DND-41 (cell line): Measurements from ENCODE around the gene ABCG1.

Experiments
- ATAC-seq: fragments of 200-7000 bp; cut with Tn5 transposase; 3 replicates; pipeline ENCODE4 v1.9.1; 2021; ENCODE audit warnings: low read depth; ENCODE audit not compliant: insufficient read depth
- DNase-seq: peaks from one replicate; pipeline ENCODE4 v3.0.0-alpha.2; 2020
- H2AFZ ChIP-seq: 2 replicates; pipeline ENCODE4 v1.6.0; 2012; ENCODE audit warnings: low read depth, low read length
- H3K27ac ChIP-seq: 2 replicates; pipeline ENCODE4 v1.5.1; 2012; ENCODE audit warnings: low read length, inconsistent platforms
- H3K27me3 ChIP-seq: fragments of 200-600 bp; sonication (generic); 2 replicates; pipeline ENCODE4 v1.6.0; 2012; ENCODE audit warnings: low read length, mild to moderate bottlenecking, inconsistent platforms; ENCODE audit not compliant: insufficient read depth, poor library complexity
- H3K36me3 ChIP-seq: 2 replicates; pipeline ENCODE4 v1.5.1; 2012; ENCODE audit warnings: low read length, inconsistent platforms; ENCODE audit not compliant: insufficient read depth
- H3K4me1 ChIP-seq: 2 replicates; pipeline ENCODE4 v1.5.1; 2012; ENCODE audit warnings: mild to moderate bottlenecking, low read length; ENCODE audit not compliant: insufficient read depth
- H3K4me2 ChIP-seq: 2 replicates; pipeline ENCODE4 v1.6.0; 2012; ENCODE audit warnings: mild to moderate bottlenecking, moderate library complexity, low read length, inconsistent platforms; ENCODE audit not compliant: insufficient read depth
- H3K4me3 ChIP-seq, 2 experiments: fragments of 200-600 bp in 1 of 2; shearing (Covaris generic) in 1 of 2; 2 replicates each; pipeline ENCODE4 v1.5.1; 2012 to 2016; ENCODE audit warnings: inconsistent platforms in 2 of 2, low read length in 2 of 2, mild to moderate bottlenecking in 2 of 2, low read depth in 1 of 2, moderate library complexity in 1 of 2
- H3K79me2 ChIP-seq: 2 replicates; pipeline ENCODE4 v1.6.0; 2012; ENCODE audit warnings: low read length, inconsistent platforms; ENCODE audit not compliant: insufficient read depth
- H3K9ac ChIP-seq: 2 replicates; pipeline ENCODE4 v1.6.0; 2012; ENCODE audit warnings: low read depth, mild to moderate bottlenecking, inconsistent platforms, low read length, moderate library complexity
- H3K9me3 ChIP-seq: 2 replicates; pipeline ENCODE4 v1.5.1; 2012; ENCODE audit warnings: low read length, moderate library complexity, mild to moderate bottlenecking, inconsistent platforms; ENCODE audit not compliant: insufficient read depth, severe bottlenecking
- H4K20me1 ChIP-seq: 2 replicates; pipeline ENCODE4 v1.6.0; 2012; ENCODE audit warnings: low read length; ENCODE audit not compliant: insufficient read depth
- CTCF ChIP-seq: IDR thresholded peaks from 2 replicates; pipeline ENCODE4 v1.5.1; 2012; ENCODE audit warnings: borderline replicate concordance, low read length, moderate library complexity, mild to moderate bottlenecking; ENCODE audit not compliant: poor library complexity, severe bottlenecking; ENCODE audit errors: extremely low read depth
- EZH2 ChIP-seq: IDR thresholded peaks from 3 replicates; pipeline ENCODE4 v1.6.1; 2012; ENCODE audit warnings: borderline replicate concordance, low read depth, mild to moderate bottlenecking, moderate library complexity, low read length, inconsistent platforms; ENCODE audit not compliant: severe bottlenecking

ABCG1 gene

GRCh38 chr21:42203321-42203720, 15.6 kb upstream of the ABCG1 start:
- no peak overlapping the region for H3K4me2 ChIP-seq
- TF ChIP-seq EZH2, result no peak
- no peak for TF ChIP-seq CTCF
- H3K27me3 ChIP-seq, result no peaks in the 10 kb centered on the region
- H3K9me3 ChIP-seq, result no peaks in the 10 kb centered on the region
- no peak overlapping the region for H3K9ac ChIP-seq
- H3K4me1 ChIP-seq, result peaks cover 16% of the 10 kb centered on the region
- H3K36me3 ChIP-seq, result no peaks in the 10 kb centered on the region
- DNase-seq, result no peak
- H3K79me2 ChIP-seq, result no peaks in the 10 kb centered on the region
- H3K27ac ChIP-seq, result no peak overlapping the region
- H2AFZ ChIP-seq, result no peak overlapping the region
- ATAC-seq, result no peak
- no peaks in the 10 kb centered on the region for H4K20me1 ChIP-seq
- no peak overlapping the region for H3K4me3 ChIP-seq

GRCh38 chr21:42203936-42204335, 15.0 kb upstream of the ABCG1 start:
- no peak for TF ChIP-seq CTCF
- no peak for TF ChIP-seq EZH2
- Histone ChIP-seq H3K4me3 (no peak overlapping the region), H3K79me2 (no peaks in the 10 kb centered on the region), H3K4me2 (no peak overlapping the region), H3K27me3 (no peaks in the 10 kb centered on the region), H2AFZ (no peak overlapping the region), H3K36me3 (no peaks in the 10 kb centered on the region), H3K9me3 (no peaks in the 10 kb centered on the region), H3K27ac (no peak overlapping the region), H3K4me1 (peaks cover 13% of the 10 kb centered on the region), H4K20me1 (no peaks in the 10 kb centered on the region), H3K9ac (no peak overlapping the region)
- DNase-seq (no peak), ATAC-seq (no peak)

GRCh38 chr21:42207426-42207825, 11.5 kb upstream of the ABCG1 start:
- H4K20me1 ChIP-seq, result no peaks in the 10 kb centered on the region
- no peaks in the 10 kb centered on the region for H3K9me3 ChIP-seq
- no peak for TF ChIP-seq CTCF
- no peak for TF ChIP-seq EZH2
- H3K4me1 ChIP-seq, result no peaks in the 10 kb centered on the region
- DNase-seq (no peak), ATAC-seq (no peak)
- no peak overlapping the region for H3K9ac ChIP-seq
- no peaks in the 10 kb centered on the region for H3K27me3 ChIP-seq
- no peak overlapping the region for H2AFZ ChIP-seq
- no peak overlapping the region for H3K4me2 ChIP-seq
- no peaks in the 10 kb centered on the region for H3K79me2 ChIP-seq
- no peaks in the 10 kb centered on the region for H3K36me3 ChIP-seq
- H3K27ac ChIP-seq, result no peak overlapping the region
- no peak overlapping the region for H3K4me3 ChIP-seq

- no peak overlapping the region for H3K27ac ChIP-seq
- H3K4me1 ChIP-seq, result no peaks in the 10 kb centered on the region
- H3K4me3 ChIP-seq, result no peak overlapping the region
- no peak overlapping the region for H3K4me2 ChIP-seq
- no peaks in the 10 kb centered on the region for H3K79me2 ChIP-seq
- H4K20me1 ChIP-seq, result no peaks in the 10 kb centered on the region
- TF ChIP-seq CTCF (no peak), EZH2 (no peak)
- no peaks in the 10 kb centered on the region for H3K9me3 ChIP-seq
- DNase-seq (no peak), ATAC-seq (no peak)
- no peaks in the 10 kb centered on the region for H3K27me3 ChIP-seq
- H3K9ac ChIP-seq, result no peak overlapping the region
- H2AFZ ChIP-seq, result no peak overlapping the region
- no peaks in the 10 kb centered on the region for H3K36me3 ChIP-seq
Measured at GRCh38 chr21:42208036-42208435, 10.9 kb upstream of the ABCG1 start.
